Measurements from ENCODE around the gene C6orf47.

C6orf47 gene

DNA sequence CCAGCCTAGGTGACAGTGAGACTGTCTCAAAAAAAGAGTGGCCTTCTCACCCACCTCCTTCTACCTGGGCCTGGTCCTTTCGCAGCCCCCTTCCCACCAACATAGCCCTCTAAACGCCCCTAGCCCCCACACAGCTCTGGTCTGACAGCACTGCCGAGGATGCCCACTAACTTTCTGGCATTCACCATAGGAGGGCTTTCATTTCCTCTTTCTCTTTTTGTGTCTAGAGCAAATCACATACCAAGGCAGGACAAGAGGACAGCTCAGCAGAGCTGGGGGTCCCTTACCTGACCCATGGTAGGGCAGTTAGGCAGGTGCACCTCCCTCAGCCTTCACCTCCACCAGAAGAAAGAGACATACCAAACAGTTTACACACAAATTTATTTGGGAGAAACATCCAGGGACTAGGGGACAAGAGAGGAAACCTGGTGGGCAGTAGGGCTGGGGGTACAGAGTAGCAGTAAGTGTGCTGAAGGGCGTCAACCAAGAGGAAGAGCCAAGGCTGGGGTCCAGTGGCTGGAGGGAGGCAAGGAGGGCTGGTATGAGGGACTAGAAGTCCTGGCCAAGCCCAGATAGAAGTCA is 15.8 kb upstream of the C6orf47 start (continued):
- TF ChIP-seq, protein P1, sequence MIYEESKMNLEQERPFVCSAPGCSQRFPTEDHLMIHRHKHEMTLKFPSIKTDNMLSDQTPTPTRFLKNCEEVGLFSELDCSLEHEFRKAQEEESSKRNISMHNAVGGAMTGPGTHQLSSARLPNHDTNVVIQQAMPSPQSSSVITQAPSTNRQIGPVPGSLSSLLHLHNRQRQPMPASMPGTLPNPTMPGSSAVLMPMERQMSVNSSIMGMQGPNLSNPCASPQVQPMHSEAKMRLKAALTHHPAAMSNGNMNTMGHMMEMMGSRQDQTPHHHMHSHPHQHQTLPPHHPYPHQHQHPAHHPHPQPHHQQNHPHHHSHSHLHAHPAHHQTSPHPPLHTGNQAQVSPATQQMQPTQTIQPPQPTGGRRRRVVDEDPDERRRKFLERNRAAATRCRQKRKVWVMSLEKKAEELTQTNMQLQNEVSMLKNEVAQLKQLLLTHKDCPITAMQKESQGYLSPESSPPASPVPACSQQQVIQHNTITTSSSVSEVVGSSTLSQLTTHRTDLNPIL (CRISPR knock-in tag; IDR thresholded peaks at IDR 0.05; ENCODE audit: low read depth), result no peak
- TF ChIP-seq ARNTL (CRISPR knock-in tag; IDR thresholded peaks at IDR 0.05; ENCODE audit: borderline replicate concordance, low read depth) (no peak), ZNF565 (CRISPR knock-in tag; conservative IDR thresholded peaks at IDR 0.05; ENCODE audit: low read depth) (no peak), ZFP3 (CRISPR knock-in tag; IDR thresholded peaks at IDR 0.05) (no peak)

DNA sequence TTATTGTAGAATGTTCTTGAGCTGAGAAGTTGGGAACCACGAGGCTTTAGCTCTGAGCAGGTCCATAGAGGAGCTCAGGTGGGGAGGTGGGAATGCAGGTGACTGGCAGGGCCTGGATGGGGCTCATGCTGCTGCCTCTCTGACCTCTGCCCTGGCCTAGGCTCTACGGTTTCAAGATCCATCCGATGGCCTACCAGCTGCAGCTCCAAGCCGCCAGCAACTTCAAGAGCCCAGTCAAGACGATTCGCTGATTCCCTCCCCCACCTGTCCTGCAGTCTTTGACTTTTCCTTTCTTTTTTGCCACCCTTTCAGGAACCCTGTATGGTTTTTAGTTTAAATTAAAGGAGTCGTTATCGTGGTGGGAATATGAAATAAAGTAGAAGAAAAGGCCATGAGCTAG is 9.1 kb upstream of the C6orf47 start, which contains the start of gene LY6G5B:
Gene LY6G5B (plus strand): TSS at position 301 of the 400 bp plus-strand sequence. CDS start 975 bp downstream, outside the sequence.
- ATAC-seq, result no peak
- TF ChIP-seq ISL1 (CRISPR knock-in tag; IDR thresholded peaks at IDR 0.05), result no peak
- TF ChIP-seq, protein P2, sequence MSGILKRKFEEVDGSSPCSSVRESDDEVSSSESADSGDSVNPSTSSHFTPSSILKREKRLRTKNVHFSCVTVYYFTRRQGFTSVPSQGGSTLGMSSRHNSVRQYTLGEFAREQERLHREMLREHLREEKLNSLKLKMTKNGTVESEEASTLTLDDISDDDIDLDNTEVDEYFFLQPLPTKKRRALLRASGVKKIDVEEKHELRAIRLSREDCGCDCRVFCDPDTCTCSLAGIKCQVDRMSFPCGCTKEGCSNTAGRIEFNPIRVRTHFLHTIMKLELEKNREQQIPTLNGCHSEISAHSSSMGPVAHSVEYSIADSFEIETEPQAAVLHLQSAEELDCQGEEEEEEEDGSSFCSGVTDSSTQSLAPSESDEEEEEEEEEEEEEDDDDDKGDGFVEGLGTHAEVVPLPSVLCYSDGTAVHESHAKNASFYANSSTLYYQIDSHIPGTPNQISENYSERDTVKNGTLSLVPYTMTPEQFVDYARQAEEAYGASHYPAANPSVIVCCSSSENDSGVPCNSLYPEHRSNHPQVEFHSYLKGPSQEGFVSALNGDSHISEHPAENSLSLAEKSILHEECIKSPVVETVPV (CRISPR knock-in tag; IDR thresholded peaks at IDR 0.05), result no peak
- TF ChIP-seq ARNTL (CRISPR knock-in tag; IDR thresholded peaks at IDR 0.05; ENCODE audit: borderline replicate concordance, low read depth), result no peak
- TF ChIP-seq TOX (CRISPR knock-in tag; IDR thresholded peaks at IDR 0.05; ENCODE audit: borderline replicate concordance), result no peak
- TF ChIP-seq PPARA (CRISPR knock-in tag; IDR thresholded peaks at IDR 0.05; ENCODE audit: borderline replicate concordance), result no peak
- TF ChIP-seq, protein P3, sequence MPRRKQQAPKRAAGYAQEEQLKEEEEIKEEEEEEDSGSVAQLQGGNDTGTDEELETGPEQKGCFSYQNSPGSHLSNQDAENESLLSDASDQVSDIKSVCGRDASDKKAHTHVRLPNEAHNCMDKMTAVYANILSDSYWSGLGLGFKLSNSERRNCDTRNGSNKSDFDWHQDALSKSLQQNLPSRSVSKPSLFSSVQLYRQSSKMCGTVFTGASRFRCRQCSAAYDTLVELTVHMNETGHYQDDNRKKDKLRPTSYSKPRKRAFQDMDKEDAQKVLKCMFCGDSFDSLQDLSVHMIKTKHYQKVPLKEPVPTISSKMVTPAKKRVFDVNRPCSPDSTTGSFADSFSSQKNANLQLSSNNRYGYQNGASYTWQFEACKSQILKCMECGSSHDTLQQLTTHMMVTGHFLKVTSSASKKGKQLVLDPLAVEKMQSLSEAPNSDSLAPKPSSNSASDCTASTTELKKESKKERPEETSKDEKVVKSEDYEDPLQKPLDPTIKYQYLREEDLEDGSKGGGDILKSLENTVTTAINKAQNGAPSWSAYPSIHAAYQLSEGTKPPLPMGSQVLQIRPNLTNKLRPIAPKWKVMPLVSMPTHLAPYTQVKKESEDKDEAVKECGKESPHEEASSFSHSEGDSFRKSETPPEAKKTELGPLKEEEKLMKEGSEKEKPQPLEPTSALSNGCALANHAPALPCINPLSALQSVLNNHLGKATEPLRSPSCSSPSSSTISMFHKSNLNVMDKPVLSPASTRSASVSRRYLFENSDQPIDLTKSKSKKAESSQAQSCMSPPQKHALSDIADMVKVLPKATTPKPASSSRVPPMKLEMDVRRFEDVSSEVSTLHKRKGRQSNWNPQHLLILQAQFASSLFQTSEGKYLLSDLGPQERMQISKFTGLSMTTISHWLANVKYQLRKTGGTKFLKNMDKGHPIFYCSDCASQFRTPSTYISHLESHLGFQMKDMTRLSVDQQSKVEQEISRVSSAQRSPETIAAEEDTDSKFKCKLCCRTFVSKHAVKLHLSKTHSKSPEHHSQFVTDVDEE (CRISPR knock-in tag; IDR thresholded peaks at IDR 0.05), result no peak
- TF ChIP-seq TCF4 (CRISPR knock-in tag; IDR thresholded peaks at IDR 0.05; ENCODE audit: borderline replicate concordance), result no peak
- no peak for TF ChIP-seq ZNF565 (CRISPR knock-in tag; conservative IDR thresholded peaks at IDR 0.05; ENCODE audit: low read depth)
- no peak for TF ChIP-seq ZC3H10 (CRISPR knock-in tag; IDR thresholded peaks at IDR 0.05)
- TF ChIP-seq ZFP30 (CRISPR knock-in tag; IDR thresholded peaks at IDR 0.05), result no peak
- no peak for TF ChIP-seq CSDC2 (CRISPR knock-in tag; IDR thresholded peaks at IDR 0.05)
- no peak for TF ChIP-seq BACH2 (CRISPR knock-in tag; IDR thresholded peaks at IDR 0.05; ENCODE audit: borderline replicate concordance)
- TF ChIP-seq, protein P4, sequence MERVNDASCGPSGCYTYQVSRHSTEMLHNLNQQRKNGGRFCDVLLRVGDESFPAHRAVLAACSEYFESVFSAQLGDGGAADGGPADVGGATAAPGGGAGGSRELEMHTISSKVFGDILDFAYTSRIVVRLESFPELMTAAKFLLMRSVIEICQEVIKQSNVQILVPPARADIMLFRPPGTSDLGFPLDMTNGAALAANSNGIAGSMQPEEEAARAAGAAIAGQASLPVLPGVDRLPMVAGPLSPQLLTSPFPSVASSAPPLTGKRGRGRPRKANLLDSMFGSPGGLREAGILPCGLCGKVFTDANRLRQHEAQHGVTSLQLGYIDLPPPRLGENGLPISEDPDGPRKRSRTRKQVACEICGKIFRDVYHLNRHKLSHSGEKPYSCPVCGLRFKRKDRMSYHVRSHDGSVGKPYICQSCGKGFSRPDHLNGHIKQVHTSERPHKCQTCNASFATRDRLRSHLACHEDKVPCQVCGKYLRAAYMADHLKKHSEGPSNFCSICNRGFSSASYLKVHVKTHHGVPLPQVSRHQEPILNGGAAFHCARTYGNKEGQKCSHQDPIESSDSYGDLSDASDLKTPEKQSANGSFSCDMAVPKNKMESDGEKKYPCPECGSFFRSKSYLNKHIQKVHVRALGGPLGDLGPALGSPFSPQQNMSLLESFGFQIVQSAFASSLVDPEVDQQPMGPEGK (CRISPR knock-in tag; IDR thresholded peaks at IDR 0.05; ENCODE audit: borderline replicate concordance), result no peak
- TF ChIP-seq ESRRG (CRISPR knock-in tag; IDR thresholded peaks at IDR 0.05), result no peak

DNA sequence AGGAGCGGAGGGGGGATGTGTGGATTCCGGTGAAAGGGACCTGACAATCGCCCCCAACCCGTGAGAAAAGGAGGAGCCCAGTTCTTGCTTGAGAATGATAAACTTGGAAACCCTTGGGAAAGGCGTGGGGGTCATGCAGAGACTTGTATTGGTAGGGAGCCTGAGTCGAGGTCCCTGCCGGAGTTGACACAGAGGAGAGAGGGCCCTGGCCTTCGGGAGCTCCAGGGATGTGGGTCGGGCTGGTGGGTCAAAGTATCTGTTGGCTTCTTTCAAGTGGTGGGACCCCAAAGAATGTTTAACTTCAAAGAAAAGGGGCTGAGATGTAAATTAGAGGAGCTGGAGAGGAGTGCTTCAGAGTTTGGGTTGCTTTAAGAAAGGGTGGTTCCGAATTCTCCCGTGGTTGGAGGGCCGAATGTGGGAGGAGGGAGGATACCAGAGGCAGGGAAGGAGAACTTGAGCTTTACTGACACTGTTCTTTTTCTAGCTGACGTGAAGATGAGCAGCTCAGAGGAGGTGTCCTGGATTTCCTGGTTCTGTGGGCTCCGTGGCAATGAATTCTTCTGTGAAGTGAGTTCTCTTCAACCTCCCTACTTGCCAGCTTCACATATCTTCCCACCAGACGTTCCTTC is 5.9 kb upstream of the C6orf47 start:
- TF ChIP-seq ARNTL (CRISPR knock-in tag; IDR thresholded peaks at IDR 0.05; ENCODE audit: borderline replicate concordance, low read depth), result no peak
- TF ChIP-seq, protein P2 (CRISPR knock-in tag; IDR thresholded peaks at IDR 0.05), result no peak
- TF ChIP-seq, protein P5, sequence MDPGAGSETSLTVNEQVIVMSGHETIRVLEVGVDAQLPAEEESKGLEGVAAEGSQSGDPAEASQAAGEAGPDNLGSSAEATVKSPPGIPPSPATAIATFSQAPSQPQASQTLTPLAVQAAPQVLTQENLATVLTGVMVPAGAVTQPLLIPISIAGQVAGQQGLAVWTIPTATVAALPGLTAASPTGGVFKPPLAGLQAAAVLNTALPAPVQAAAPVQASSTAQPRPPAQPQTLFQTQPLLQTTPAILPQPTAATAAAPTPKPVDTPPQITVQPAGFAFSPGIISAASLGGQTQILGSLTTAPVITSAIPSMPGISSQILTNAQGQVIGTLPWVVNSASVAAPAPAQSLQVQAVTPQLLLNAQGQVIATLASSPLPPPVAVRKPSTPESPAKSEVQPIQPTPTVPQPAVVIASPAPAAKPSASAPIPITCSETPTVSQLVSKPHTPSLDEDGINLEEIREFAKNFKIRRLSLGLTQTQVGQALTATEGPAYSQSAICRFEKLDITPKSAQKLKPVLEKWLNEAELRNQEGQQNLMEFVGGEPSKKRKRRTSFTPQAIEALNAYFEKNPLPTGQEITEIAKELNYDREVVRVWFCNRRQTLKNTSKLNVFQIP (CRISPR knock-in tag; IDR thresholded peaks at IDR 0.05; ENCODE audit: borderline replicate concordance, low read depth), result no peak
- TF ChIP-seq, protein P4 (CRISPR knock-in tag; IDR thresholded peaks at IDR 0.05; ENCODE audit: borderline replicate concordance), result no peak
- TF ChIP-seq, protein P1 (CRISPR knock-in tag; IDR thresholded peaks at IDR 0.05; ENCODE audit: low read depth), result no peak
- no peak for TF ChIP-seq RARB (CRISPR knock-in tag; IDR thresholded peaks at IDR 0.05)
- no peak for TF ChIP-seq PPARA (CRISPR knock-in tag; IDR thresholded peaks at IDR 0.05; ENCODE audit: borderline replicate concordance)
- ATAC-seq, result no peak

Data from SK-N-SH treated with all-trans-retinoic acid at 6 μM for 48 hours (cell line).